GM12872 (cell line): ENCODE data around the gene WDR37.

Experiments used
- TF ChIP-seq, protein P1 (sequence below): IDR thresholded peaks from 3 replicates; pipeline ENCODE4 v1.5.1; 2011; ENCODE audit warnings: low read depth, mild to moderate bottlenecking, low read length, moderate library complexity; ENCODE audit not compliant: insufficient read depth

Gene WDR37

DNA sequence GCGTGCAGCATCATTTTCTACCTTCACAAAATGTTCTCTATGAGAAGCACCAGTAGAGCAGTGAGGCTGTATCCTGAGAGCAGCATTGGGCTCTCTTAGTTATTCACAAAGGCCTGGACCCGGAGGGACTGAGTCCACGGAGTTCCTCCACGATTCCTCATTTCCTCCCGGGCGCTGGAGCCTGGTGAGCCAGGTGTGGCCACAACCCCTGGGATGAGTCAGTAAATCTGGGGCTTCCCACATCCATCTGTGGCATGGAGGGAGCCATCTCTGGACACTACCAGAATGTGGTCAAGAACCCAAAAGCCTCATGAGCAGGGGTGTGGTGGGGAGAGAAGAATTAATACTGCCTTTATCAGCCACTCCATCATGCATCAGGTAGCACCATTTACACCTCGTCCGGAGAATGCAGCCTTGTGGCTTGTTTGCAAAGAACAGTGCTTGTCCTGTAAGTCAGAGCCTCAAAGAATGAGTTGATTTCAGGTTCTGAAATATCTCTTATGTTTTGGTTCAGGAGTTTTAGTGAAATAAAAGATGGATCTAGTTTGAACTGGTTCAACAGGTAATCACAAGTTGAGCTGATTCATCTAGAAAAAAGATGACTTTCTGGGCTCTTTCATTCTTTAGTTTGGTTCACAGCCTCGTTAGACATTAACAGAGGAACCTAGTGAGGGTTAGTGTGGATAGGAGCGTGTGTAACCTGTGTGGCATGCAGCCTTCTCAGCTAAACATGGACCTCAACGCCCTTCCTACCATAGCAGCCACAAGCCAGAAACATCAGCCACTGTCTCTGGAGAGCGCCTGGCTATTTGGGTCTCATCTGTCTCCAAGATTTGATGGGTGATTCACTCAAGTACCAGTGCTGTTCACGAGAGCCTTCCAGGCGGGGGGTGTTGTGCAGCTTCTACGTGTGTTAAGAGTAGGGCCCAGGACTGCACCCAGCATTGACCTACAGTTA lies 95.2 kb downstream of the WDR37 start:
- TF ChIP-seq, protein P1, sequence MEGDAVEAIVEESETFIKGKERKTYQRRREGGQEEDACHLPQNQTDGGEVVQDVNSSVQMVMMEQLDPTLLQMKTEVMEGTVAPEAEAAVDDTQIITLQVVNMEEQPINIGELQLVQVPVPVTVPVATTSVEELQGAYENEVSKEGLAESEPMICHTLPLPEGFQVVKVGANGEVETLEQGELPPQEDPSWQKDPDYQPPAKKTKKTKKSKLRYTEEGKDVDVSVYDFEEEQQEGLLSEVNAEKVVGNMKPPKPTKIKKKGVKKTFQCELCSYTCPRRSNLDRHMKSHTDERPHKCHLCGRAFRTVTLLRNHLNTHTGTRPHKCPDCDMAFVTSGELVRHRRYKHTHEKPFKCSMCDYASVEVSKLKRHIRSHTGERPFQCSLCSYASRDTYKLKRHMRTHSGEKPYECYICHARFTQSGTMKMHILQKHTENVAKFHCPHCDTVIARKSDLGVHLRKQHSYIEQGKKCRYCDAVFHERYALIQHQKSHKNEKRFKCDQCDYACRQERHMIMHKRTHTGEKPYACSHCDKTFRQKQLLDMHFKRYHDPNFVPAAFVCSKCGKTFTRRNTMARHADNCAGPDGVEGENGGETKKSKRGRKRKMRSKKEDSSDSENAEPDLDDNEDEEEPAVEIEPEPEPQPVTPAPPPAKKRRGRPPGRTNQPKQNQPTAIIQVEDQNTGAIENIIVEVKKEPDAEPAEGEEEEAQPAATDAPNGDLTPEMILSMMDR = no peak

DNA sequence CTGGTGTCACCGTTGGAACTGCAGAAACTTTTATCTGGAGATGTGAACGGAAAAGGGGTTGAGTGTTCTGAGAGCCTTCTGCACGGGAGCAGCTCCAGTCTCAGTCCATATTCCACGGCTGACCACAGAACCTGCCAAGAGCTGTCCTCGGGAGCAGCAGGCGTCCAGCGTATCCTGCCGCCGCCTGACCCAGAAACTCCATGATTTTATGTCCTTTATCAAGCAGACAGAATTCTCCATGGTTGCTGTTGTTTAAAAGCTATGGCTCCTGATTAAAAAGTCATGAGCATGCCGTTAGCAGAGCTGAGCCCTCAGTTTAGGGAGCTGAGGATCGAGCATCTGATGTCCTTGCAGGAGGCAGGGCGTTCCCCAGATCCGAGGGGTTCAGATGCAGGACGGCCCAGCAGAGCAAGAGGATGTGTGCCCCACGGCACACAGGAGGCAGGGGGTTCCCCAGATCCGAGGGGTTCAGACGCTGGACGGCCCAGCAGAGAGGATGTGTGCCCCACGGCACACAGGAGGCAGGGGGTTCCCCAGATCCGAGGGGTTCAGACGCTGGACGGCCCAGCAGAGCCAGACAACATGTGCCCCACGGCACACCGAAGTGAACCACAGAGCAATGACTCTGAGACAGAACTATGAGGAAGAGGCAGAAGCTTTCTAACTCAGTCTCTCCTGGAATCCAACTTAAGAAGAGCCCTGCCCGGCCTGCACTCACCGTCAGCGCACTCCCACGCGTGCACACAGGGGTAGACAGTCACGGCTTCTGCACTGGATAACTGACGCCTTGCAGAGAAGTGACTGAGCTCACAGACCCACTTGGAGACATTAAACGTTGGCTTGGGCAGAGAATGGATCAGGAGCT lies 96.4 kb downstream of the WDR37 start:
- TF ChIP-seq, protein P1 = no peak

DNA sequence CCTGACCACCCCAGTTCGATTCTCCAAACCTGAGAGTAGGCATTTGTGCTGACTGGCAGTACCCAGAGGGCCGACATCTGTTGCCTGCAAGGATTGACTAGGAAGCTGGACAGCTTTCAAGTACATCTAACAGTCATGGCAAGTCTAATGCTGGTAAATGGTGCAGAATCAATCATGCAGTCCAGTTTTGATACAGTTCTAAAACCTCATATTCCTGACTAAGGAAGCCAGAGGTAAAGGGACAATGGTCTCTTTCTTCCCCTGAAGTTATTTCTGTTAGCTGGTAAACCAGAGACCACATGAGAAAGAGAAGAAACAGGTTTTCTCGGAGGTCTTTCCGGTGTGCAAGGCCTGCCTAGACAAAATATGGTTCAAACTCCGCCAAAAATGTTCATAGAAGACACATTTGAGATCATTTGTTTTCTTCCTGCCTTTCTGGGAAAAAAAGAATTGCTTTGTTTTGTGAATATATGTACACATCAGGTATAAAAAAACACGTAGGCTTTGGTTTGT lies 97.1 kb downstream of the WDR37 start:
- TF ChIP-seq, protein P1 = no peak

DNA sequence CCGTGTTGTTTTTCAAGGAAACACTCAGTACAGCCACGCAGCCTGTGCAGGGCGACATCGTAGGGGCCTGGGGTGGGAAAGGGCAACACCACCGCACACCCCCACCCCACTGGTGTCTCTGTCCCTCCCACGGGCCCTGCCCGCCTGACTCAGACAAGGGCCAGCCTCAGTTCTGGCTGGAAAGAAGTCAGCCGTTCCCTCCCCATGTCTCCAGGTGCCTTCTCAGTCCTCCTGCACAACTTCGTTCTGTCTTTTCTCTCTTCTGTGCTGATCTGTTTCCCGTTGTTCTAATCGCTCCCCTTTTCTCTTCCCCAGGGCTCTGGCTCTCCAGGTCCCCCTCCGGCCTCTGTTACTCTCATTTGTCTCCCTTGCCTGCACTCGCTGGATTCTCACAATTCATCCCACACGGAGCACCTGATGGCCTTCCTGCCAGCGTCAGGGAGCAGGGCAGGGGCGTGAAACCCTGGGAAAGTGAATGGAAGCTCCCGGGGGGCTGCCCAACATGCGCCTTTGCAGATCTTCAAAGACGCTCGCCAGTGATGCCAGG lies 97.7 kb downstream of the WDR37 start:
- TF ChIP-seq, protein P1 = no peak

DNA sequence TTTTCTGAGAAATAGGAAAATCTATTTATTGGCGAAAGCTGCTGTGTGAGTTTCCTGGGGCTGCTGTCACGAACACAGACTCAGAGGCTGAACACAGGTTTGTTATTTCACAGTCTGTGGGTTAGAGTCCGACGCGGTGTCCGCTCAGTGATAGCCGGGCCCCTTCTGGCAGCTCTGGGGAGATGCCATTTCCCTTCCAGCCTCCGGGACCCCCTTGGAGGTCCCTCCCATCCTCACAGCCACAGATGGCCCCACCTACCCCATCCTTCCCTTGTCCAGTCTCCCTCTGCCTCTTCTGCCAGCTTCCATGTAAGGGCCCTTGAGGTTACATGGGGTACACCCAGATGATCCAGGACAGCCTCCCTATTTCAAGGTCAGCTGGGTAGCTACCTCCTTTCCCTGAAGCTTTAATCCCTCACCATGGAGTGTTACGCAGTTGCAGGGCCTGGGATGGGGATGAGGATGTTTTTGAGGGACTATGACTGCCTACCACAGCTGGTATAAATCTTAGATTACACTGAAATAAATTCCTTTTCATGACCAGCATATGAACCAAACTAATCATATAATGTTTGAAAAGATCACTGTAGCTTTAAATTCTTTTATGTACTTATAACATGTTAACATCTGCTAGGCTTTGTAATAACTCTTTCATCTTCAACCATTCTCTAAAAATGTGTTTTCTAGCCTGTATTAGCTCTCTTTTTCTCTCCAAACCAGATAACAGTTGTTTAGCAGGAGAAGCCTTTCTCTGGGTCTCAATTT lies 98.5 kb downstream of the WDR37 start:
- TF ChIP-seq, protein P1 = no peak

DNA sequence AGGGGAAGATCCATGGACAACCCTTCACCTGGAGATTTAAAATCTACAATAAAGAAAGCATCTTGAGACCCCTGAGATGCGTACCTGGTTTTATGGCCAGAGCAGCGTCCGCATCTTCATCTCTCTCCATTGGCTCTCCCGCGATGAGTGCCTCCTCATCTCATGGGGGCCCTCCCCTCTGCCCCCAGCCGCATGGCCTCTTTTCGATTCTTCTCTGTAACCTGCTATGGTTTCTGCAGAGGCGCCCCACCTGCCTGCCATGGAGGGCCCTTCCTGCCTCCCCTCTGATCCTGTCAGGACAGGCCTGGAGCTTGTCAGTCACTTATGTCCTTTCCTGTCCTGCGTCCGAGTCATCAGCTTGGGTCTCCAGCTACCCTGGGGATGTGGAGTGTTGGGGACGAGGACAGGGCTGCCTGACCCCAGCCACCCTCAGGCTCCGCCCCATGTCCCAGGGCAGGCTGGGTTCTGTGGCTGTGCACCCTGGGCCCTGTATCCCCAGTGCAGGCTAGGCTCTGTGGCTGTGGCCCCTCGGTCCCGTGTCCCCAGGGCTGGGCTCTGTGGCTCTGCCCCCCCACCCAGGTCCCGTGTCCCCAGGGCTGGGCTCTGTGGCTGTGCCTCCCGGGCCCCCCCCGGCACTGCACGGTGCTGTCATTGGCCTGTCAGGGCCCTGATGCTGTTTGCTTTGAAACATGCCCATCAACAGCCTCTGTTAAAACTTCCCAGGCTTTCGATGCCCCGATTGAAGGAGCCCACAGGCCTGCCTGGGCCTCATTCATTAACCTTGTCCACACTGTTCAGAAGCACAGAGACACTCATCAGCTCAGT lies 99.8 kb downstream of the WDR37 start:
- TF ChIP-seq, protein P1 = no peak
